ENCODE measurements around the gene RHBDL1. TPM values are rescaled to one million over a fixed set of nuclear protein-coding genes. Genes with fewer than 3 reads are reported as not detected.

Gene RHBDL1
- total and polyA plus RNA-seq, 9 of the 15 experiments (the other 6 are each of a cell fraction or from before 2014, with no cell fraction given) = 0.03 to 5.6 (median 1.3) TPM; not detected in 1

- TF ChIP-seq MGA (IDR thresholded peaks at IDR 0.05) (peak; percentile 97), TAL1 (IDR thresholded peaks at IDR 0.05) (no peak), EP400 (IDR thresholded peaks at IDR 0.05) (peak; percentile 83; the same call in 1 of the 2 replicates), MYNN (IDR thresholded peaks at IDR 0.05) (no peak), MYNN (CRISPR knock-in tag; IDR thresholded peaks at IDR 0.05) (no peak), RUNX1 (IDR thresholded peaks at IDR 0.05; ENCODE audit: low read depth) (no peak), SREBF2 (CRISPR knock-in tag; IDR thresholded peaks at IDR 0.05) (no peak), NCOA6 (IDR thresholded peaks at IDR 0.05) (no peak), HNRNPK (IDR thresholded peaks at IDR 0.05; ENCODE audit: low read depth, low read length, poor library complexity, severe bottlenecking) (no peak), MXI1 (IDR thresholded peaks at IDR 0.05; ENCODE audit: low read depth, low read length) (no peak), GTF2B (IDR thresholded peaks at IDR 0.05; ENCODE audit: extremely low read depth, insufficient read length) (no peak), IRF2 (CRISPR knock-in tag; IDR thresholded peaks at IDR 0.05) (no peak), FOXM1 (IDR thresholded peaks at IDR 0.05; ENCODE audit: low read depth) (no peak), FOXM1 (CRISPR knock-in tag; IDR thresholded peaks at IDR 0.05; ENCODE audit: low read depth) (0 out of 2 replicates have a peak, but pooled peaks have one; percentile 48), ADNP (tag; IDR thresholded peaks at IDR 0.05) (no peak), RBM14 (IDR thresholded peaks at IDR 0.05; ENCODE audit: borderline replicate concordance, insufficient read depth, low read depth, low read length) (no peak), MEF2A (IDR thresholded peaks at IDR 0.05; ENCODE audit: control insufficient read depth, low read depth, low read length) (no peak)
These were observed 20.1 kb downstream of the RHBDL1 start (continued) for GRCh38 chr16:695355-696089.

Data from K562 (cell line).